Adrenal gland (tissue), 12 donors: ENCODE data around the gene RPL27. TPM values are rescaled to one million over a fixed set of nuclear protein-coding genes. Genes with fewer than 3 reads are reported as not detected.
"Not testable (repeated sequence)": the region's sequence is repeated elsewhere in the genome, so short reads cannot be mapped to it uniquely, and the experiment has no call there.

Source experiments
- DNase-seq, 7 donors: peaks; one replicate each; pipeline ENCODE4 v3.0.0-alpha.2; 2019 to 2020
- H3K27ac ChIP-seq, 5 donors: fragments of 200-600 bp; sonication (generic) in 4 of 5; 1 replicate in 3 of 5; 2 replicates in 2 of 5; pipeline versions ENCODE4 v1.5.1 to v1.8.0; 2016 to 2020; ENCODE audit warnings: mild to moderate bottlenecking in 1 of 5
- H3K27me3 ChIP-seq: fragments of 200-600 bp; 2 replicates; pipeline ENCODE4 v1.8.0; 2021
- H3K36me3 ChIP-seq, 2 donors: fragments of 200-600 bp; replicated peaks in 1 of 2; 1 replicate in 1 of 2; 2 replicates in 1 of 2; pipeline versions ENCODE4 v1.5.1 to v1.8.0; 2018 to 2022
- H3K4me1 ChIP-seq, 2 donors: fragments of 200-600 bp; replicated peaks in 1 of 2; 1 replicate in 1 of 2; 2 replicates in 1 of 2; pipeline versions ENCODE4 v1.5.1 to v1.8.0; 2018 to 2021
- H3K4me3 ChIP-seq, 4 donors: fragments of 200-600 bp; sonication (generic) in 3 of 4; one replicate each; pipeline ENCODE4 v1.5.1; 2016 to 2018
- H3K9me3 ChIP-seq, 3 donors: fragments of 200-600 bp; sonication (generic) in 1 of 3; replicated peaks in 1 of 3; 1 replicate in 2 of 3; 2 replicates in 1 of 3; pipeline versions ENCODE4 v1.5.1 to v1.8.0; 2016 to 2021
- POLR2A ChIP-seq, 2 donors: fragments of 450-650 bp; IDR thresholded peaks; one replicate each; pipeline ENCODE4 v1.6.1; 2017; ENCODE audit warnings: antibody characterized with exemption in 2 of 2, mild to moderate bottlenecking in 2 of 2, moderate library complexity in 1 of 2
- WGBS, 4 donors: extraction: QIAGEN DNeasy Blood & Tissue Kit in 2 of 4; methylation state at CpG; one replicate each; pipeline versions ENCODE4 v1.1.5 to v1.1.7; 2013 to 2017; 5-methylcytosine and 5-hydroxymethylcytosine counted together
- intact Hi-C, 2 donors: fragments of 100-400 bp; cut with DNase I; formaldehyde crosslinking; loops; one replicate each; pipeline versions ENCODE4 v1.14.1 to v1.15.0; 2022 to 2023
- polyA plus RNA-seq, 3 donors: library from polyadenylated mRNA; stranded (reverse); fragments of 200-250 nt in 2 of 3; fragments of 350-450 nt in 1 of 3; fragmentation: Illumina TruSeq in 1 of 3; extraction: RNeasy Lipid Tissue Mini Kit (QIAGEN cat#74804) in 1 of 3; gene quantifications; one replicate each; pipeline ENCODE4 v1.2.3, GENCODE V29; 2013 to 2014
- total RNA-seq, 9 donors: library from RNA; depleted of rRNA in 4 of 9; stranded (reverse); fragments of >200 nt in 4 of 9; fragments of 120-200 nt in 1 of 9; fragmentation: NEBNext Ultra II Directional in 1 of 9; extraction: Animal tissue kit (Norgen Biotek cat#: 25700) in 1 of 9; gene quantifications; one replicate each; pipeline versions ENCODE4 v1.1.0 to v1.2.4, GENCODE V29; 2013 to 2023
- TF ChIP-seq, protein P1 (sequence below), 6 experiments: fragments of 450-650 bp in 4 of 6; fragments of 200-600 bp in 2 of 6; sonication (generic) in 1 of 6; IDR thresholded peaks; 1 replicate in 5 of 6; 2 replicates in 1 of 6; pipeline versions ENCODE4 v1.5.1 to v1.8.0; 2016 to 2021; ENCODE audit warnings: antibody characterized with exemption in 6 of 6, mild to moderate bottlenecking in 2 of 6, moderate library complexity in 1 of 6
- donor health status: healthy with polysubstance abuse.
- donor health status: Bipolar disorder and iron deficiency.
- donor health status: DM: yes; HTN: yes; CAD: no.
- donor health status: DM: no; HTN: no; CAD: no.
- donor health status: DM: no; HTN: no; CAD: no.
- donor health status: DM: yes; HTN: yes; CAD: no.

RPL27 gene
- total and polyA plus RNA-seq, 12 donors, result 356 to 2,291 (median 1,072) TPM

DNA sequence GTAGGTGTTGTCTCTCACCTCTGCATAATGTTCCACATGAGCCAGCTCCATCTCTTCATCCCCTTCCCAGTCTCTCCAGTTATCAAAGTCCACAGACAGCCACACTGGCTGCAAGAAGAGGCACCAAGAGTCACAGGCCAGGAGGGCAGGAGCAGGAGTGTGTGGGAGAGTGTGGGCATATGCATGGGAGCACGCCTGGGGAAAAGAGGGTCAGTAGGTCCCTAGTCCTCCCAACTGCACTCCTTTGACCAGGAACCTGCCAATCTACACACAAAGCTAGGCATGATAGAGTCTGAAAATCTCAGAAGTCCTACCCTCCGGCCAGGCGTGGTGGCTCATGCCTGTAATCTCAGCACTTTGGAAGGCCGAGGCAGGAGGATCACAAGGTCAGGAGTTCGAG is 26.6 kb upstream of the RPL27 start:
- WGBS, 4 donors, result 69 to 80% (median 73%) methylated on average over 4 to 5 of the region's 5 CpGs
- Histone ChIP-seq H3K36me3 (no peaks in the 10 kb centered on the region), H3K27me3 (no peaks in the 10 kb centered on the region), H3K9me3 (no peaks in the 10 kb centered on the region), H3K4me3 (no peak overlapping the region), H3K4me1 (no peaks in the 10 kb centered on the region), H3K27ac (no peak overlapping the region)
- intact Hi-C loops, result no loop called here
- TF ChIP-seq, protein P1, sequence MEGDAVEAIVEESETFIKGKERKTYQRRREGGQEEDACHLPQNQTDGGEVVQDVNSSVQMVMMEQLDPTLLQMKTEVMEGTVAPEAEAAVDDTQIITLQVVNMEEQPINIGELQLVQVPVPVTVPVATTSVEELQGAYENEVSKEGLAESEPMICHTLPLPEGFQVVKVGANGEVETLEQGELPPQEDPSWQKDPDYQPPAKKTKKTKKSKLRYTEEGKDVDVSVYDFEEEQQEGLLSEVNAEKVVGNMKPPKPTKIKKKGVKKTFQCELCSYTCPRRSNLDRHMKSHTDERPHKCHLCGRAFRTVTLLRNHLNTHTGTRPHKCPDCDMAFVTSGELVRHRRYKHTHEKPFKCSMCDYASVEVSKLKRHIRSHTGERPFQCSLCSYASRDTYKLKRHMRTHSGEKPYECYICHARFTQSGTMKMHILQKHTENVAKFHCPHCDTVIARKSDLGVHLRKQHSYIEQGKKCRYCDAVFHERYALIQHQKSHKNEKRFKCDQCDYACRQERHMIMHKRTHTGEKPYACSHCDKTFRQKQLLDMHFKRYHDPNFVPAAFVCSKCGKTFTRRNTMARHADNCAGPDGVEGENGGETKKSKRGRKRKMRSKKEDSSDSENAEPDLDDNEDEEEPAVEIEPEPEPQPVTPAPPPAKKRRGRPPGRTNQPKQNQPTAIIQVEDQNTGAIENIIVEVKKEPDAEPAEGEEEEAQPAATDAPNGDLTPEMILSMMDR (IDR thresholded peaks at IDR 0.05), result no peak
- no peak for TF ChIP-seq POLR2A (IDR thresholded peaks at IDR 0.05)
- DNase-seq, result no peak

DNA sequence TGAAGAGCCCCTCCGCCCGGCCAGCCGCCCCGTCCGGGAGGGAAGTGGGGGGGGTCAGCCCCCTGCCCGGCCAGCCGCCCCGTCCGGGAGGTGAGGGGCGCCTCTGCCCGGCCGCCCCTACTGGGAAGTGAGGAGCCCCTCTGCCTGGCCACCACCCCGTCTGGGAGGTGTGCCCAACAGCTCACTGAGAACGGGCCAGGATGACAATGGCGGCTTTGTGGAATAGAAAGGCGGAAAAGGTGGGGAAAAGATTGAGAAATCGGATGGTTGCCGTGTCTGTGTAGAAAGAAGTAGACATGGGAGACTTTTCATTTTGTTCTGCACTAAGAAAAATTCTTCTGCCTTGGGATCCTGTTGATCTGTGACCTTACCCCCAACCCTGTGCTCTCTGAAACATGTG is 24.9 kb upstream of the RPL27 start:
- H3K36me3 ChIP-seq, H3K4me3 ChIP-seq, H3K9me3 ChIP-seq, H3K4me1 ChIP-seq, DNase-seq, H3K27ac ChIP-seq, H3K27me3 ChIP-seq, intact Hi-C loops: not testable (repeated sequence)
- WGBS, 4 donors, result 59 to 95% (median 77%) methylated on average over 4 to 7 of the region's 18 CpGs; no CpG with 5 or more reads in 1 of the 4 donors

DNA sequence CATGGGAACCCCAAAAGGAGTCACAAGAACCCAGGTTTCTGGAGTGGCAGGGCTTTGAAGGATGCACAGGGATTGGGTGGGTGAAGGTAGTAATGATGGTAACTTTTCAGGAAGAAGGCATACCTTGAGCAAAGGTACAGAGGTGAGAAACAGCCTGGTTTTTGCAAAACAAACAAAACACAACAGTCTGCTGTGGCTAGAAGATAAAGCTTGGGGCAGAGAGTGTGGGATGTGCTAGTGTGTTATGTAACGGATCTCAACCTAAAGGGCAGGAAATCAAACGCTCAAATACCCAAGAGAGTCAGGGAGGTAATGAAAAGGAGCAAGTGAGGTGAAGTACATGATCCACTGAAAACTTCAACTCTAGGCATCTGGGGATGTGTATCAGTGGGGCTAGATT is 23.0 kb upstream of the RPL27 start:
- Histone ChIP-seq H3K27ac (no peak overlapping the region), H3K4me1 (peaks cover 4 to 8% of the 10 kb centered on the region in 2 donors), H3K9me3 (no peaks in the 10 kb centered on the region), H3K4me3 (no peak overlapping the region), H3K27me3 (no peaks in the 10 kb centered on the region), H3K36me3 (no peaks in the 10 kb centered on the region)
- intact Hi-C loops, result no loop called here
- DNase-seq, result no peak
- TF ChIP-seq, protein P1 (IDR thresholded peaks at IDR 0.05), result no peak
- no peak for TF ChIP-seq POLR2A (IDR thresholded peaks at IDR 0.05)
- WGBS, 4 donors, result 39 to 44% (median 41%) methylated on average over 2 of the region's 2 CpGs

DNA sequence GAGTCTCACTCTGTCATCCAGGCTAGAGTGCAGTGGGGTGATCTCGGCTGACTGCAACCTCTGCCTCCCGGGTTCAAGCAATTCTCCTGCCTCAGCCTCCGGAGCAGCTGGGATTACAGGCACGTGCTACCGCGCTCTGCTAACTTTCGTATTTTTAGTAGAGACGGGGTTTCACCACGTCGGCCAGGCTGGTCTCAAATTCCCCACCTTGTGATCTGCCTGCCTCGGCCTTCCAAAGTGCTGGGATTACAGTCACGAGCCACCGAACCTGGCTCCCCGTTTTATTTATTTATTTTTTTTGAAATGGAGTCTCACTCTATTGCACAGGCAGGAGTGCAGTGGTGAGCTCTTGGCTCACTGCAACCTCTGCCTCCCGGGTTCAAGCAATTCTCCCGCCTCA is 22.5 kb upstream of the RPL27 start:
- DNase-seq, H3K36me3 ChIP-seq, H3K27me3 ChIP-seq, H3K4me1 ChIP-seq, intact Hi-C loops, H3K27ac ChIP-seq, H3K9me3 ChIP-seq, H3K4me3 ChIP-seq: not testable (repeated sequence)
- WGBS, 4 donors, result 77 to 86% (median 83%) methylated on average over 16 of the region's 16 CpGs

DNA sequence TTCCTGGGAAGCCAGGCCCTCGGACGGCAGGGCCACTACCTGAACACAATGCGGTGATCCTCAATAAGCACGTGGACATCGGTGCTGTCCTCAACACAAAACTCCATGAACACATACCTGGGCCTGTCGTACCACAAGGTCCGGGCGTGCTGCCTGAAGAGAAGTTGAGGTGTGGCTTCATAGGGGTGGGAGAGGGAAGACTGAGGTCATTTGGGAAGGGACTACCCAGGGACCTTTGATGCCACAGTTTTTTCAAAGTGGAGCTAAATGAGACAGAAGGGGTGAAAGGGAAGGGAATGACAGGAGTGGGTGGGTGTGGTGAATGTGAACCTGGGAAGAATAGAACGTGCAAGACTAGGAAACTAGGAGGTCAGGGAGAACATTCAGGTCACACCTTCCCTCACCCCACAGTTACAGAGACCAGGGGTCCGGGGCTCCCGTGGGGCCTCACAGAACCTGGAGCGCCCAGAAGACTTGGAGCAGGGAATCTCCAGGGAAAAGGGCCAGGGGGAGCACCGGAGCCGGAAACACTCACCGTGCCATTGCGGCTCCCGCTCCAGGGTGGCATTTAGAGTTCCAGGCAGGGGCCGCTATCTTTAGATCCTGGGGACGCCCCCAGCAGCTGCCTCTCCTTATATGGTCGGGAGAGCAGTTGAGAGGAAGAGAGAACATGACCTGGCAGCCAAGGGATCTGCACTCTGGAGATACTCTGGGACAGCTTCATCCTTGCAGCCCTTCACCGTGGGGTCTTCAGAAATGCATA is 18.5 kb upstream of the RPL27 start, which contains the start of gene PTGES3L:
TSS of gene PTGES3L (minus strand) at position 570 of the 763 bp plus-strand sequence. CDS start at position 543, 27 bp downstream.
- DNase-seq, result peak in 2 of 7 donors; percentile 28 to 35
- peaks cover 12 to 31% of the 10 kb centered on the region in 2 donors for H3K4me1 ChIP-seq
- intact Hi-C loops, result no loop called here

More for the DNA sequence above, 18.5 kb upstream of the RPL27 start, which contains the start of gene PTGES3L:
- 39 to 67% (median 42%) methylated on average over 13 to 21 of the region's 21 CpGs for WGBS, 4 donors
- H3K36me3 ChIP-seq, result no peaks in the 10 kb centered on the region
- peak within 1 kb of the TSS in 4 of 5 donors; percentile 65 to 93 (median 80) for H3K27ac ChIP-seq
- peak within 1 kb of the TSS; percentile 87 to 99 (median 93) for H3K4me3 ChIP-seq
- TF ChIP-seq POLR2A (IDR thresholded peaks at IDR 0.05), result no peak
- TF ChIP-seq, protein P1 (IDR thresholded peaks at IDR 0.05), result no peak
- no peaks in the 10 kb centered on the region for H3K27me3 ChIP-seq
- no peaks in the 10 kb centered on the region for H3K9me3 ChIP-seq
